Fibroblast of peridontal ligament (primary cell): ENCODE measurements around the gene PPP2R3C.
"Not testable (repeated sequence)": the region's sequence is repeated elsewhere in the genome, so short reads cannot be mapped to it uniquely, and the experiment has no call there.

Source experiments
- DNase-seq: peaks from one replicate; pipeline ENCODE4 v3.0.0-alpha.2; 2010; ENCODE audit errors: extremely low read depth

The PPP2R3C gene

GRCh38 chr14:35121887-35122695 is at the start of gene PPP2R3C, which contains the start of gene PRORP:
Gene PPP2R3C, minus strand, starts transcription at chr14:35121990. Its CDS starts 31 bp downstream, at chr14:35121959.
Gene PRORP, plus strand, starts transcription at chr14:35122552. Its CDS starts 694 bp downstream, at chr14:35123246.
- DNase-seq, result peak; percentile 90

GRCh38 chr14:35167496-35167895 is 45.7 kb upstream of the PPP2R3C start:
- DNase-seq, result no peak

- no peak for DNase-seq
Measured at GRCh38 chr14:35164849-35165248, 43.1 kb upstream of the PPP2R3C start.

DNA sequence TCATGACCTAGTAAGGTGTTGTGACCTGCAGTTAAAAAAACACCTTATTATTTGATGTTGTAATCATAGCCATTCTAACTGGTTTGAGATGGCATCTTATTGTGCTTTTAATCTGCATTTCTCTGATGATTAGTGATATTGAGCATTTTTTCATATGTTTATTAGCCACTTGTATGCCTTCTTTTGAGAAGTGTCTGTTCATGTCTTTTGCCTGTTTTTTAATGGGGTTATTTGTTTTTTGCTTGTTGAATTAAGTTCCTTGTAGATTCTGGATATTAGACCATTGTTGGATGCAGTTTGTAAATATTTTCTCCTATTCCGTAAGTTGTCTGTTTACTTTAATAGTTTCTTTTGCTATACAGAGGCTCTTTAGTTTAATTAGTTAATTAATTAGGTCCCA is 41.6 kb upstream of the PPP2R3C start:
- DNase-seq, result no peak

DNA sequence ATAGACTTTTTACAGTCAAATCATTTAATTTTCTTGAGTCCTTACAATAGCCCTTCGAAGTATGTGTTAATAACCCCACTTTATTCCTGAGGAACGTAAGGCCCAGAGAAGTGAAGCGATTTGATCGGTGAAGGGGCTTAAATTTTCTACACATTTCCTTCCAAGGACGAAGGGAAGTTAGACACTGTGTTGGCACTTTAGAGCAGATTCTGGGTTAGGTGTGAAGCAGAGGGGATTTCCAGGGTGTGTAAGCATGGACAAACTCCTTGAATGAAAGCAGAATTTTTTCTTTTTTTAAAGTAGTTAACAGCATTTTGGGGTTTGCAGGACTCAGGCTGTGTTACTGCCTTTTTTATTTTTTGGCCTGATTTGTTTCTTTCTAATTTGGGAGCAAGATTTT is 39.4 kb upstream of the PPP2R3C start:
- no peak for DNase-seq

- peak; percentile 93 for DNase-seq
Measured at GRCh38 chr14:35159742-35160409, 38.1 kb upstream of the PPP2R3C start.

DNA sequence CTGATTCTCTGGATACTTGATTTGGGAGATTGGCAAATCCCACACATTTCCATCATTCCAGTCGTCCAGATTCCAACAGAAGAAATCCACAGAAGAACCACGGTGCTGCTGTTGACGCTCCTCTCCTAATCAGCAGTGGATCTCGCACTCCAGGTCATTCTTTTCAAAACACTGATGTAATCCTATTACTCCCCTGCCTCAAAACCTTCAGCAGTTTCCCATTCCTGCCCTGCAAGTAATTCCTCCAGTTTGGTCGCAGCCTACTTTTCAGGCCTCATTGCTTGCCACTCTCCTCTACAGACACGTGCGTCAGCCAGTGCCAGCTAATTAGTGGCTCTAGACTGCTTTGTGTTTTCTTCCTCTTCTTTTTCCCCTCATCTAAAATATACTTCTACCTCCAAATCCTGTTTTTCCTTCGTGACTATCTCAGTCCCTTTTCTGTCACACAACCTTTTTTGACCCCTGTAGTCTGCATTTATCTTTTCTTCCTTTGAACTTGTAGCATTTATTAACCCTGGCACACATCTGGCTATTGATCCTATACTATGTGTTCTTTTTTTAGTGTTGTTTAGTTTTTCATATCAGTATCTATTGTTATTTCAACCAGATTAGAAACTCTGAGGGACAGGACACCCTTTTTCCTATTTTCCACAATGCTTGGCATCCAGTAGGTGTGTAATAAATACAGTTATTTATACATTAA is 37.3 kb upstream of the PPP2R3C start:
- no peak for DNase-seq

DNA sequence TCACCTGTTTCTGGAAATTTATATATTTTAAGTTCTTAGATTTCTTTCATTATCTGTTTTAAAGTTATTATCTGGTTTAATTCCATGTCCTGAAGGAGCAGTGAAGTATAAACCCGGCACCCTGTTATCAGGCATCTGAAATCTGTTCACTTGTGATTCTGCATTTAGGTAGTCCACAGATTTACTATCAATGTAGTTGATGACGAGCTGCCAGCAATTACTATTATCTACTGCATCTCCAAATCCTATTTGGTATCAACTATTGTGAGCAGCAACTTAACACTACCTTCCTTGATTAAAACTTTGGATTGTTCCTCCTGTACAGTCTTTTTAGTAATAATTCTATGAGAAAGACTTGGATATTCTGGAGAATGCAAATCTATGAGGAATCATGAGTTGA is 36.7 kb upstream of the PPP2R3C start:
- DNase-seq, result no peak

- peak; percentile 47 for DNase-seq
Measured at GRCh38 chr14:35155962-35156361, 34.2 kb upstream of the PPP2R3C start.

DNA sequence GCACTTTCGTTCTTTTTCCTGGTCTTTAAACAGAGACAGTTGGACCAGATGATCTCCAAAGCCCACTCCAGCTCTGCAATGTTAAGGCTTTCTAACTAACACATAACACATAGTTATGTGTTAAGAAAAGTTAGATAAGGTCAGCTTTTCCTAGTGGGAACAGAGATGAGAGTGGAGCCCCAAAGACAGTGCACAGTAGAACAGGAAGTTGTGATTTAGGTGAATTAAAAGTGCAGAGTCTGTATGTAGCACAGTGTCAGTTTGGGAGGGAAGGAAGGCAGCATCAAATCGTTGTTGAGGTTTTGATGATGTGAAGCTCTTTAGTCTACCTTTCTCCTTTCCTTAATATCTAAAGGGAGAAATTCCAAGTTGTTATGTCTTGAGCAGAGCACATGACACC is 32.2 kb upstream of the PPP2R3C start:
- DNase-seq, result no peak

GRCh38 chr14:35152531-35152930 is 30.7 kb upstream of the PPP2R3C start:
- not testable (repeated sequence) for DNase-seq

DNA sequence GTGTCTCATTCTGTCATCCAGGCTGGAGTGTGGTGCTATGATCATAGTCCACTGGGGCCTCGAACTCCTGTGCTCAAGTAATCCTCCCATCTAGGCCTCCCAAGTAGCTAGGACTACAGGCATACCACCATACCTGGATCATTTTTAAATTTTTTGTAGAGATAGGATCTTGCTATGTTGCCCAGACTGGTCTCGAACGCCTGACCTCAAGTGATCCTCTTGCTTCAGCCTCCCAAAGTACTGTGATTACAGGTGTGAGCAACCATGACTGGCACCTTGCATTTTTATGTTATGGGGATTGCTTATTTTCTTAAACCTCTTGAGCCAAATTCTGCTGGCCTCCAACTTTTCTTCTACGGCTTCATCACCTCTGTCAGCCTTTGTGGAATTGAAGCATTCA is 27.4 kb upstream of the PPP2R3C start:
- no peak for DNase-seq

DNA sequence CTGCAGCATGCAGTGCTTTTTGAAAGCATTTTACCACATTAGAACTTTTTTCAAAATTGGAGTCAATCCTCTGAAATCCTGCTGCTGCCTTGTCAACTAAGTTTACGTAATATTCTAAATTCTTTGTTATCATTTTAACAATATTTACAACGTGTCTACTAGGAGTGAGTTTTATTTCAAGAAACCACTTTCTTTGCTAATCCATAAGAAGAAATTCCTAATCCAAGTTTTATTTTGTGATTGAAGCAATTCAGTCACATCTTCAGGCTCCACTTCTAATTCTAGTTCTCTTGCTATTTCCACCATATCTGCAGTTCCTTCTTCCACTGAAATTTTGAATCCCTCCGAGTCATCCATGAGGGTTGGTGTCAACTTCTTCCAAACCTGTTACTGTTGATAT is 25.9 kb upstream of the PPP2R3C start:
- no peak for DNase-seq

- DNase-seq, result no peak
Measured at GRCh38 chr14:35147186-35147585, 25.4 kb upstream of the PPP2R3C start.

DNA sequence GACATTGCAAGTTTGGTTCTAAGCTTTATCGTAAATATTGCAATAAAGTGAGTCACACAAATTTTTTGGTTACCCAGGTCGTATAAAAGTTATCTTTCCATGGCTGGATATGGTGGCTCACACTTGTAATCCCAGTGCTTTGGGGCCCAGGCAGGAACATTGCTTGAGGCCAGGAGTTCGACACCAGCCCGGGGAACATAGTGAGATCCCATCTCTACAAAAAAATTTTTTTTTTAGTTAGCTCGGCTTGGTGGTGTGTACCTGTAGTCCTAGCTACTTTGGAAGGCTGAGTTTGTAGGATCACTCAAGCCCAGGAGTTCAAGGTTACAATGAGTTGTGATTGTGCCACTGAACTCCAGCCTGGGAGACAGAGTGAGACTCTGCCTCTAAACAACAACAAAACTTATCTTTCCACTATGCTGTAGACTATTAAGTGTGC is 24.9 kb upstream of the PPP2R3C start:
- DNase-seq, result no peak

- no peak for DNase-seq
Measured at GRCh38 chr14:35144029-35144428, 22.2 kb upstream of the PPP2R3C start.

GRCh38 chr14:35140718-35141581 is 19.2 kb upstream of the PPP2R3C start:
- DNase-seq, result peak; percentile 70

- DNase-seq, result no peak
Measured at GRCh38 chr14:35138585-35138984, 16.8 kb upstream of the PPP2R3C start.

DNA sequence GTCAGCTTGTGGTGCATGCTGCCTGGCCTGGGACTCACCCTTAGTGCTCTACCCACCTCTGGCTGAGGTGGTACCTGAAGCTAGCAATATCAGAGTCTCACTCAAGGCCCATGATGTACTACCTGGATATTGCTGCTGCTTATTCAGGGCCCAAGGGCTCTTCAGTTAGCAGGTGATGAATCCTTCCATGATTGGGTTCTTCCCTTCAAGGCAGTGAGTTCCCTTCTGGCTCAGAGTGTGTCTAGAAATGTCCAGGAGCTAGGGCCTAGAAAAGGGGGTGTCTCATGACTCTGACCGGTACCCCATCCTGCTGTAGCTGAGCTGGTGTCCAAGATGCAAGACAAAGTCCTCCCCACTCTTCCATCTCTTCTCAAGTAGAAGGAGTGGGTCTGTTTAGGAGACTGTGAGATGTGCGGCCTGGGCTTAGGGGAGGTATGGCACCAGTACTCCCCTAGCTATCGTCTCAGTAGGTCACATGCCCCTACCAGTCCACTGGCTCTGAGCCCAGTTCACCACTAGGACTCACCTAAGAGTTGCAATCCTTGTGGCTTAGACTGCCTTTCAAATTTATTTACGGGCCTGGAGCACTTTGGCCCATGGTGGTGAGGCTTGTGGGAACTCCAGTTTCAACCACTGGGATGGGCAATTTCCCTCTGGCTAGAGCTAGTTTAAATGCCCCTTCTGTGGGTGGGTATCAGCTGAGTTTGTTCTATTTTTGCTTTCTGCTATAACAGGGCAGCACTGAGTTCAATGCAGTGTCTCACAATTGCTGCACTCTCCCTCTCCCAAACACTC is 12.7 kb upstream of the PPP2R3C start:
- DNase-seq, result no peak

DNA sequence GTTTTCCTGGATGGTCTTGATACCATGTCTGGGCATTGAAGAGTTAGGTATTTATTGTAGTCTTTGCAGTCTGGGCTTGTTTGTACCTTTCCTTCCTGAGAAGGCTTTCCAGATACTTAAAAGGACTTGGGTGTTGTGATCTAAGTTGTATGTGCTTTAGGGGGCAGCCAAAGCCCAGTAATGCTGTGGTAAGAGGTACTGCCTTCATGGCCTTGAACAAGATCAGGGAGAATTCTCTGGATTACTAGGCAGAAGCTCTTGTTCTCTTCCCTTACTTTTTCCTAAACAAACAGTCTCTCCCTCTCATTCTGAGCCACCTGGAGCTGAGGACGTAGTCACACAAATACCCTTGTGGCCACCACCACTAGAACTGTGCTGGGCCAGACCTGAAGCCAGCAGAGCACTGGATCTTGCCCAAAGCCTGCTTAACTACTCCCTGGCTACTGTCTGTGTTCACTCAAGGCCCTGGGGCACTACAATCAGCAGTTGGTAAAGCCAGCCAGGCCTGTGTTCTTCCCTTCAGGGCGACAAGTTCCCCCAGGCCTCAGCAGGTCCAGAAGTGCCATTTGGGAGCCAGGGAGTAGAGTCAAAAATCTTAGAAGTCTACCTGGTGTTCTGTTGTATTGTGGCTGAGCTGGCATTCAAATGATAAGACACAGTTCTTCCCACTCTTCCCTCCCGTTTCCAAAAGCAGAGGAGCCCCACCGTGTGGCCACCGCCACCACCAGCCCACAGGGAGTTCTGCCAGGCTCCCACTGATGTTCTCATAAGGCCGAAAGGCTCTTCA is 11.9 kb upstream of the PPP2R3C start:
- DNase-seq, result no peak
